GM21529 (cell line): ENCODE results near the gene MLLT3.
"Not testable (repeated sequence)": the region's sequence is repeated elsewhere in the genome, so short reads cannot be mapped to it uniquely, and the experiment has no call there.

Experiments
- ATAC-seq: cut with Tn5 transposase; IDR thresholded peaks from one replicate; pipeline ENCODE4 v1.9.1; 2021; ENCODE audit not compliant: unreplicated experiment

Gene MLLT3

DNA sequence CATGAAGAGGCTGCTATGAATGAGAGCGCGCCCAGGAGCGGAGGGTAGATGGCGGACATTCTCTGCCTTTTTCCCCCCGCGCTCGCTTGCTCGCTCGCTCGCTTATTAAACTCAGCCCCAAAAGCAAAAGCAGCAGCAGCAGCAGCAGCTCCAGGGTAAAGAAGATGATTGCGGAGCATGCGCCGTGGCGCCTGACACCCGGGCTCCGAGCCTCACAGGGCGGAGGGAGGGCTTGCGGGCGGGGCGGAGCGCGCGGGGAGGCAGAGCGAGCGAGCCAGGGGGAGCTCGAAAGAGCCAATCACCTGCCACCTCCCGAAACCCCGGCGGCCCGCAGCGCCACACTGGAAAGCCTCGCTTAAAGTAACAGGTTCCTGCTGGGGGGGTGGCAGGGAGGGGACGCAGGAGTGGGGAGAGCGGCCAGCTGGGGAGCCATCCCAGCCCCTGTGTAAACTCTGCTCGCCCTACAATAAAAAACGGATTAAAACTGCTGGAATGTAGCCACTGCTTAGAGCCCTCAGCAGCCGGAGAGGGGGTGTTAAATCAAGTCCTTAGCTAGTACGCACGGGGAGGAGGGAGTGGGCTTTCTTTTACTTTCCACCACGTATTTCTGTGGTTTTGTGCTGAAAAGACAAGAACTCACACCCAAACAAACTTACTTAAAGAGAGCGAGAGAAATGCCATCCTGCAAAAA, at the start of gene MLLT3:
TSS of gene MLLT3 (minus strand) at position 170 of the 691 bp plus-strand sequence.
- peak; percentile 78 for ATAC-seq

GRCh38 chr9:20671635-20672034, 49.3 kb upstream of the MLLT3 start:
- no peak for ATAC-seq

DNA sequence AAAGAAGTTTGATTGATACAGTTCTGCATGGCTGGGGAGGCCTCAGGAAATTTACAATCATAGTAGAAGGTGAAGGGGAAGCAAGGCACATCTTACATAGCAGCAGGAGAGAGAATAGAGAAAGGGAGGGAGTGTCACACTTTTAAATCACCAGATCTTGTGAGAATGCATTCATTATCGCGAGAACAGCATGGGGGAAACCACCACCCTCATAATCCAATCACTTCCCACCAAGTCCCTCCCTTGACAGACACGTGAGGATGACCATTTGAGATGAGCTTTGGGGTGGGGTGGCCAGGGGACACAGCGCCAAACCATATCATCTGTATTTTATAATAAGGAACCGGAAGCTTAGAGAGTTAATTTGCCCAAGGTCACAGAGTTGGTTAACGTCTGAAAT, 48.1 kb upstream of the MLLT3 start:
- ATAC-seq, result no peak

GRCh38 chr9:20664501-20664900, 42.2 kb upstream of the MLLT3 start:
- ATAC-seq, result no peak

- ATAC-seq, result no peak
These were observed 40.8 kb upstream of the MLLT3 start for GRCh38 chr9:20663133-20663532.

DNA sequence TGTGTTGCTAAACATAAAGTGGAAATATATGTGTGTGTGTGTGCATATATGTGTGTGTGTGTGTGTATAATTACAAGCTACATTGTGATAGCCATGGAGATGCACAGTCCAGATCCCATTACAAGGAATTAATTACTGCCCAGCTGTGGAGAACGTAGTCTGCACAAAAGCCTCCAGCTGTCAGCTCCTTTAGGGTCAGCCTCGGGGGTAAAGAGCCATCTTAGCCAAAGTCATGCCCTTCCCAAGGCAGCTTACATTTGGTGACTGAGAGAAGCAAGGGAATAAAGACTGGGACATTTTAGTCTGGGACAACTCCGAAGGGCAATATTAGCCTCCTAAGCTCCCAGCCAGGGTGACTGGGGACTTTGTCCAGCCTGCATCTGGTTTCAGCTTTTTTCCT, 39.9 kb upstream of the MLLT3 start:
- ATAC-seq, result no peak

DNA sequence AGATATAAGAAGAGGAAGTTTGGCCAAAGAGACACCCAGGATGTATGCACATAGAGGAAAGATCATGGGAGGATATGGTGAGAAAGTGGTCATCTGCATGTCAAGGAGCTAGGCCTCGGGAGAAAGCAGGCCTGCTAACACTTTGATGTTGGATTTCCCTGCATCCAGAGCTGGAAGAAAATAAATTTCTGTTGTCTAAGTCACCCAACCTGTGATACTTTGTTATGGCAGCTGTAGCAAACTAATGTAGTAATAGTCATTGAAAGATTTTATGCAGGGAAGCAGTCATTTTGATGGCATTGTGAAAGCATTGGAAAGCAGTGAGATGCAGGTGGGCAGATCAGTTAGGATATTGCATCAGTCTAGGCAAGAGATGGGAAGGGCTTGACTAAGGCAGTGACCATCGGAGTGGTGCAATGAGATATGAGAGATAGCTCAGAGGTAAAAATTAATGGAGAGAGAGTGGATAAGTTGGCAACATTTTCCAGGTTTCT, 37.2 kb upstream of the MLLT3 start:
- no peak for ATAC-seq

GRCh38 chr9:20658677-20659473, 36.6 kb upstream of the MLLT3 start:
- no peak for ATAC-seq

- not testable (repeated sequence) for ATAC-seq
These were observed 36.0 kb upstream of the MLLT3 start for GRCh38 chr9:20658246-20658667.

DNA sequence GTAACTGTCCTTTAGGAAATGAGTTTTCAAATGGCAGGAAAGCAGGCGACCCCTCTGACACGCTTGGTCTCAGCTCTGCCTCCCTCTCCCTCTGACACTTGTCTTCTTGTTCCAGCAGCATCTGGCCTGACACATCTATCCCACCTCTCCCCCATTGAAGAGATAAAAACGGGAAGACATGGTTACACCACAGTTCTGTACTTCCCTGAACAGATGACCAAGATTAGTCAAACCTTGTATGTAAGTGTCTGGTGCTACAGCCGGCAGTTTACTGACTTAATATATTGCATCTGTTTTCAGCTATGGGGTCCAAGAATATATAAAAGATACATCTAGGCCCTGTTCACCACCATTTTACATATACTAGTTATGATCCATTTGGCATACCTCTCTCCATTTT, 29.6 kb upstream of the MLLT3 start:
- ATAC-seq, result no peak

GRCh38 chr9:20650750-20651299, 28.5 kb upstream of the MLLT3 start:
- no peak for ATAC-seq

GRCh38 chr9:20650313-20650712, 28.0 kb upstream of the MLLT3 start:
- ATAC-seq, result no peak

DNA sequence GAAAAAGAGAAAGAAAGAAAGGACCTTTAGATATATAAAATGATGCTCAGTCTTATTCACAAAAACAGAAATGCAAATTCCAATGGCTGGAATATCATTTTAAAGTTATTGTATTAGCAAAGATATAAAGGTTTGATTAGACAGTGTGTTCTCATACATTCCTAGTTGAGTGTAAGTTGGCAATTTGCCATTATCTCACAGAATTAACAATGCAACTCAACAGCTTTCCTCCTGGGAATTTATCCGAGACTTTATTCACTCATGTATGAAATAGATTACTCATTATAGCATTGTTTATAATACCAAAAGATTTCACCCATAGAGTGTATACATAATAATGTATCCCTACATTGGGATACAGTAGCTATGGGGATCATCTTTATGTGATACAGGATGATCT, 27.1 kb upstream of the MLLT3 start:
- no peak for ATAC-seq

GRCh38 chr9:20646656-20647055, 24.4 kb upstream of the MLLT3 start:
- no peak for ATAC-seq

DNA sequence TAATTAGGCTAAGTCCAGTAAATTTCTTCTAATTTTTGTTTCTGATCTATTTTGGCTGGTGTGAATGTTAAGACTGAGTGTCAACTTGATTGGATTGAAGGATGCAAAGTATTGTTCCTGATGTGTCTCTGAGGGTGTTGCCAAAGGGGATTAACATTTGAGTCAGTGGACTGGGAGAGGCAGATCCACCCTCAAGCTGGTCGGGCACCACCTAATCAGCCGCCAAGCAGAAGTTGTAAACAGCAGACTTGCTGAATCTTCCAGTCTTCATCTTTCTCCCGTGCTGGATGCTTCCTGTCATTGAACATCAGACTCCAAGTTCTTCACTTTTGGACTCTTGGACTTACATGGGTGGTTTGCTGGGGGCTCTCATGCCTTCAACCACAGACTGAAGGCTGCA, 21.4 kb upstream of the MLLT3 start:
- ATAC-seq, result no peak

GRCh38 chr9:20642045-20642444, 19.7 kb upstream of the MLLT3 start:
- ATAC-seq, result no peak

DNA sequence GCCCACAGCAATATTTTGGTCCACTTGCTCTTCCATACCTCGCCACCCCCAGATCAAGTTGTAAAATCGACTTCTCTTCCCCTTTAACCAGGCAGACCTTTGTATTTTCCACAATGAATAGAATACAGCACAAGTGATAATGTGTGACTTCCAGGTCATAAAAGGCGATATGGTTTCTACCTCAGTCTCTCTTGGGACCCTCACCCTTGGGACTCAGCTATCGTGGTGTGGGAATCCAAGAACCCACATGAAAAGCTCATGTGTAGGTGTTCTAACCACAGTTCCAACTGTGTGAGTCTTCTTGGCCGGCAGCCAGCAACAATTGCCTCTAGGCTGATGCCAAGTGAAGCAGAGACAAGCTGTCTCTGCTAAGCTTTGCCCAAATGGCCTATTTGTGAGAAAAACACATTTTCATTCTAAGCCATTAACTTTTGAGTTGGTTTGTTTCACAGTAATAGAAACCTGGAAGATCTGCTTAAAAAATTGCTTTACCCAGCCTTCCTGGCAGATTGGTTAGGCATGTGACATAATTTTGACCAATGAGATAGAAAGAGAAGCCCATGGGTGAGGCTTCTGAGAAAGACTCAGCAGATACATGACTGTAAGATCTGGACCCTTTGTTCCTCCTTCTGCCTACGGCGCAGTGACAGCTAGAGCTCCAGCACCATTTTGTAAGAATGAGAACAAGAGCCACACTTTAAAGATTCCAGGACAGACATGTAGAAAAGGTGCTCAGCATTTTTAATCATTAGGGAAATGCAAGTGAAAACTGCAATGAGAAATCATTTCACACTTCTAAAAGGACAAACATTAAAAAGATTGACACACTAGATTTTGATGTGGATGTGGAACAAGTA, 18.3 kb upstream of the MLLT3 start:
- peak; percentile 83 for ATAC-seq

- ATAC-seq, result no peak
These were observed 14.7 kb upstream of the MLLT3 start for GRCh38 chr9:20636888-20637440.

- ATAC-seq, result no peak
These were observed 12.6 kb upstream of the MLLT3 start for GRCh38 chr9:20634895-20635294.

DNA sequence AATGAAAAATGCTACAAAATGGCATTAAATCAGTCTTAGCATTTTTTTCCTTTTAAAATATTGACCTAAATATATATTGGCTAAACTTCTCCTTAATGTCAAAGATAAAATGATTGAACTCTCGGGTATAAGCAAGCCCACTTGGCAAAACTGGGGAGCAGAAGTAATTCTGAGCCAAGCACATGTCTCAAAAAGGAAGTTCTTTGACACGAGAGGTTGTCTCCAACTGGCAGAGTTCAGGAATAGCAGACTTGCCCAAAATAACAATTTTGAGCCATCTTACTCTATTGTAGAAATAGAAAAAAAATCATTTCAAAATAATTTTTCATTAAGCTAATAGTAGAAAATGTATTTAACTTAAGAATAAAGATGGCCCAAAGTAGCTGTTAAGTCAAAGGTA, 10.4 kb upstream of the MLLT3 start:
- ATAC-seq, result no peak
